HG03521 (cell line): ENCODE measurements around the gene DNAJC7.

ENCODE experiments used
- ATAC-seq: cut with Tn5 transposase; IDR thresholded peaks from one replicate; pipeline ENCODE4 v1.9.1; 2021; ENCODE audit warnings: mild to moderate bottlenecking, moderate library complexity; ENCODE audit not compliant: unreplicated experiment

The DNAJC7 gene

GRCh38 chr17:41982026-41982760 lies 35.0 kb downstream of the DNAJC7 start:
- no peak for ATAC-seq

GRCh38 chr17:41977991-41978390 lies 39.2 kb downstream of the DNAJC7 start:
- ATAC-seq: no peak

- no peak for ATAC-seq
Measured at GRCh38 chr17:41976142-41976768, 41.0 kb downstream of the DNAJC7 start.

- no peak for ATAC-seq
Measured at GRCh38 chr17:41975099-41976083, 41.8 kb downstream of the DNAJC7 start.

- ATAC-seq: no peak
Measured at GRCh38 chr17:41974658-41975057, 42.6 kb downstream of the DNAJC7 start.

GRCh38 chr17:41974031-41974430 lies 43.2 kb downstream of the DNAJC7 start:
- no peak for ATAC-seq

GRCh38 chr17:41973408-41973811 lies 43.8 kb downstream of the DNAJC7 start:
- ATAC-seq: no peak

- no peak for ATAC-seq
Measured at GRCh38 chr17:41972571-41973407, 44.5 kb downstream of the DNAJC7 start.

- no peak for ATAC-seq
Measured at GRCh38 chr17:41971721-41972523, 45.3 kb downstream of the DNAJC7 start.

- ATAC-seq: no peak
Measured at GRCh38 chr17:41970901-41971331, 46.3 kb downstream of the DNAJC7 start.

- no peak for ATAC-seq
Measured at GRCh38 chr17:41968676-41969075, 48.6 kb downstream of the DNAJC7 start.

GRCh38 chr17:41967921-41968578 lies 49.2 kb downstream of the DNAJC7 start:
- ATAC-seq: no peak

GRCh38 chr17:41967141-41967920 lies 49.9 kb downstream of the DNAJC7 start:
- peak; percentile 11 for ATAC-seq

- peak; percentile 81 for ATAC-seq
Measured at GRCh38 chr17:41966463-41967140, 50.6 kb downstream of the DNAJC7 start, which contains the start of gene CNP. Gene CNP (plus strand): TSS chr17:41966795. CDS start chr17:41966885, 90 bp downstream.

- no peak for ATAC-seq
Measured at GRCh38 chr17:41965694-41966462, 51.4 kb downstream of the DNAJC7 start.

- ATAC-seq: no peak
Measured at GRCh38 chr17:41962768-41963434, 54.3 kb downstream of the DNAJC7 start.
